Measurements from ENCODE around the gene ANKDD1A. TPM values are rescaled to one million over a fixed set of nuclear protein-coding genes. Genes with fewer than 3 reads are reported as not detected.

ANKDD1A gene
- total RNA-seq, 1 experiment from 2014 or later = 6.1 TPM

DNA sequence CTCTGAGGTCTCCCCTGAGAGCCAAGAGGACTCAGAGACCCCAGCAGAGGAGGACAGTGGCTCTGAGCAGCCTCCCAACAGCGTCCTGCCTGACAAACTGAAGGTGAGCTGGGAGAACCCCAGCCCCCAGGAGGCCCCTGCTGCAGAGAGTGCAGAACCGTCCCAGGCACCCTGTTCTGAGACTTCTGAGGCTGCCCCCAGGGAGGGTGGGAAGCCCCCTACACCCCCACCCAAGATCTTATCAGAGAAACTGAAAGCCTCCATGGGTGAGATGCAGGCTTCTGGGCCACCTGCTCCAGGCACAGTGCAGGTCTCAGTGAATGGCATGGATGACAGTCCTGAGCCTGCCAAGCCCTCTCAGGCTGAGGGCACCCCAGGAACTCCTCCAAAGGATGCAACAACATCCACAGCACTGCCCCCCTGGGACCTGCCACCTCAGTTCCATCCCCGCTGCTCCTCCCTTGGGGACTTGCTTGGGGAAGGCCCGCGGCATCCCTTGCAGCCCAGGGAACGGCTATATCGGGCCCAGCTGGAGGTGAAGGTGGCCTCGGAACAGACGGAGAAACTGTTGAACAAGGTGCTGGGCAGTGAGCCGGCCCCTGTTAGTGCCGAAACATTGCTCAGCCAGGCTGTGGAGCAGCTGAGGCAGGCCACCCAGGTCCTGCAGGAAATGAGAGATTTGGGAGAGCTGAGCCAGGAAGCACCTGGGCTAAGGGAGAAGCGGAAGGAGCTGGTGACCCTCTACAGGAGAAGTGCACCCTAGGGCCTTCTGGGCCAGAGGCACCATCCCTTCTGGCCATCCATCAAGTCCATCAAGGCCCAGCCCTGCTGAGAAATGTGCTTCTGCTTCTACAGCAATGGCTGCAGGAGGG lies 46.3 kb upstream of the ANKDD1A start:
- peaks cover 15% of the 10 kb centered on the region for H3K36me3 Mint-ChIP-seq
- ChIA-PET POLR2A (interaction anchor here (0.7 to 1.3 kb wide), 2 partner anchors 10 to 58 kb away, joined by 3 to 5 read pairs; no protein-coding TSS in a partner anchor), CTCF (interaction anchor here (0.8 to 1.2 kb wide), 4 partner anchors 14 to 133 kb away, joined by 3 read pairs; no protein-coding TSS in a partner anchor)
- no peak overlapping the region for H3K4me3 Mint-ChIP-seq
- ATAC-seq (no peak), DNase-seq (ENCODE audit: low spot score) (no peak)
- H3K9me3 Mint-ChIP-seq = no peaks in the 10 kb centered on the region
- peak overlapping the region; percentile 78 for H3K27ac Mint-ChIP-seq
- no peaks in the 10 kb centered on the region for H3K27me3 Mint-ChIP-seq (ENCODE audit: low read depth)
- peaks cover 43% of the 10 kb centered on the region for H3K4me1 Mint-ChIP-seq
- TF ChIP-seq, protein P1, sequence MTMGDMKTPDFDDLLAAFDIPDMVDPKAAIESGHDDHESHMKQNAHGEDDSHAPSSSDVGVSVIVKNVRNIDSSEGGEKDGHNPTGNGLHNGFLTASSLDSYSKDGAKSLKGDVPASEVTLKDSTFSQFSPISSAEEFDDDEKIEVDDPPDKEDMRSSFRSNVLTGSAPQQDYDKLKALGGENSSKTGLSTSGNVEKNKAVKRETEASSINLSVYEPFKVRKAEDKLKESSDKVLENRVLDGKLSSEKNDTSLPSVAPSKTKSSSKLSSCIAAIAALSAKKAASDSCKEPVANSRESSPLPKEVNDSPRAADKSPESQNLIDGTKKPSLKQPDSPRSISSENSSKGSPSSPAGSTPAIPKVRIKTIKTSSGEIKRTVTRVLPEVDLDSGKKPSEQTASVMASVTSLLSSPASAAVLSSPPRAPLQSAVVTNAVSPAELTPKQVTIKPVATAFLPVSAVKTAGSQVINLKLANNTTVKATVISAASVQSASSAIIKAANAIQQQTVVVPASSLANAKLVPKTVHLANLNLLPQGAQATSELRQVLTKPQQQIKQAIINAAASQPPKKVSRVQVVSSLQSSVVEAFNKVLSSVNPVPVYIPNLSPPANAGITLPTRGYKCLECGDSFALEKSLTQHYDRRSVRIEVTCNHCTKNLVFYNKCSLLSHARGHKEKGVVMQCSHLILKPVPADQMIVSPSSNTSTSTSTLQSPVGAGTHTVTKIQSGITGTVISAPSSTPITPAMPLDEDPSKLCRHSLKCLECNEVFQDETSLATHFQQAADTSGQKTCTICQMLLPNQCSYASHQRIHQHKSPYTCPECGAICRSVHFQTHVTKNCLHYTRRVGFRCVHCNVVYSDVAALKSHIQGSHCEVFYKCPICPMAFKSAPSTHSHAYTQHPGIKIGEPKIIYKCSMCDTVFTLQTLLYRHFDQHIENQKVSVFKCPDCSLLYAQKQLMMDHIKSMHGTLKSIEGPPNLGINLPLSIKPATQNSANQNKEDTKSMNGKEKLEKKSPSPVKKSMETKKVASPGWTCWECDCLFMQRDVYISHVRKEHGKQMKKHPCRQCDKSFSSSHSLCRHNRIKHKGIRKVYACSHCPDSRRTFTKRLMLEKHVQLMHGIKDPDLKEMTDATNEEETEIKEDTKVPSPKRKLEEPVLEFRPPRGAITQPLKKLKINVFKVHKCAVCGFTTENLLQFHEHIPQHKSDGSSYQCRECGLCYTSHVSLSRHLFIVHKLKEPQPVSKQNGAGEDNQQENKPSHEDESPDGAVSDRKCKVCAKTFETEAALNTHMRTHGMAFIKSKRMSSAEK (CRISPR knock-in tag; IDR thresholded peaks at IDR 0.05; ENCODE audit: borderline replicate concordance) = no peak
- TF ChIP-seq ZNF138 (CRISPR knock-in tag; conservative IDR thresholded peaks at IDR 0.05) = no peak
- TF ChIP-seq, protein P2, sequence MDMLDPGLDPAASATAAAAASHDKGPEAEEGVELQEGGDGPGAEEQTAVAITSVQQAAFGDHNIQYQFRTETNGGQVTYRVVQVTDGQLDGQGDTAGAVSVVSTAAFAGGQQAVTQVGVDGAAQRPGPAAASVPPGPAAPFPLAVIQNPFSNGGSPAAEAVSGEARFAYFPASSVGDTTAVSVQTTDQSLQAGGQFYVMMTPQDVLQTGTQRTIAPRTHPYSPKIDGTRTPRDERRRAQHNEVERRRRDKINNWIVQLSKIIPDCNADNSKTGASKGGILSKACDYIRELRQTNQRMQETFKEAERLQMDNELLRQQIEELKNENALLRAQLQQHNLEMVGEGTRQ (CRISPR knock-in tag; IDR thresholded peaks at IDR 0.05) = no peak

DNA sequence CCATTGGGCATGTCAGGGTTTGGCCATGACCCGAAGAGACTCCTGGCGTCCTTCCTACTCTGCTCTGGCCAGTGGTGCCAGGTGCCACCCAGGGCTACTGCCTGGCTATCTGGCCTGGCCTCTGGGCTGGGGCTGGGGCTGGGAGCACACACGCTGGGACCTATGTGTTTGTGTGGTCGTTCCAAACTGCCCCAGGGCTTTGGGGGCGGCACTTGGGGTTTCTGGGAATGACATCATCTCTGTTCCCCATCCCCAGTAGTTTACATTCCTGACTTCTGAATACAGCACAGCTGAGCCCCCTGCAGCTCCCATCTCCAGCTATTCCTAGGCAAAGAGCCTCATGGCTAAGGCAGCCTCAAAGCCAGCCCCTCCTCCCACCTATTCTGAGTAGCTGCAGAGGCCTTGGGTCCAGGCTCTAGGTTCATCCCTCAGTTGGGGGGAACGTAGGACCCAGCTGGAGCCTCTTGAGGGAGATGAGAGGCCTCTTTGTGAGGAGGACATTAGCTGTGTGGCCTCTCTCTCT lies 45.6 kb upstream of the ANKDD1A start:
- Mint-ChIP-seq H3K4me3 (no peak overlapping the region), H3K27ac (peak overlapping the region; percentile 84; the same call in 1 of the 2 replicates), H3K27me3 (ENCODE audit: low read depth) (no peaks in the 10 kb centered on the region), H3K9me3 (no peaks in the 10 kb centered on the region), H3K36me3 (peaks cover 13% of the 10 kb centered on the region), H3K4me1 (peaks cover 40% of the 10 kb centered on the region)
- DNase-seq (ENCODE audit: low spot score) = peak; percentile 72
- ChIA-PET POLR2A (interaction anchor here (0.7 to 1.3 kb wide), 3 partner anchors 9 to 60 kb away, joined by 3 to 5 read pairs (median 3); no protein-coding TSS in a partner anchor), CTCF (interaction anchor here (0.8 to 1.2 kb wide), 4 partner anchors 15 to 134 kb away, joined by 3 read pairs; no protein-coding TSS in a partner anchor)
- ATAC-seq = peak; percentile 78
- no peak for TF ChIP-seq TEAD4 (CRISPR knock-in tag; IDR thresholded peaks at IDR 0.05)
- TF ChIP-seq MYBL2 (CRISPR knock-in tag; IDR thresholded peaks at IDR 0.05) = no peak
- TF ChIP-seq, protein P3, sequence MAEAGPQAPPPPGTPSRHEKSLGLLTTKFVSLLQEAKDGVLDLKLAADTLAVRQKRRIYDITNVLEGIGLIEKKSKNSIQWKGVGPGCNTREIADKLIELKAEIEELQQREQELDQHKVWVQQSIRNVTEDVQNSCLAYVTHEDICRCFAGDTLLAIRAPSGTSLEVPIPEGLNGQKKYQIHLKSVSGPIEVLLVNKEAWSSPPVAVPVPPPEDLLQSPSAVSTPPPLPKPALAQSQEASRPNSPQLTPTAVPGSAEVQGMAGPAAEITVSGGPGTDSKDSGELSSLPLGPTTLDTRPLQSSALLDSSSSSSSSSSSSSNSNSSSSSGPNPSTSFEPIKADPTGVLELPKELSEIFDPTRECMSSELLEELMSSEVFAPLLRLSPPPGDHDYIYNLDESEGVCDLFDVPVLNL (CRISPR knock-in tag; IDR thresholded peaks at IDR 0.05; ENCODE audit: borderline replicate concordance, low read depth) = no peak
- TF ChIP-seq ZBTB21 (CRISPR knock-in tag; IDR thresholded peaks at IDR 0.05; ENCODE audit: borderline replicate concordance) = peak; percentile 88; the same call in 1 of the 2 replicates
- no peak for TF ChIP-seq NR1H2 (CRISPR knock-in tag; IDR thresholded peaks at IDR 0.05)
- TF ChIP-seq, protein P4, sequence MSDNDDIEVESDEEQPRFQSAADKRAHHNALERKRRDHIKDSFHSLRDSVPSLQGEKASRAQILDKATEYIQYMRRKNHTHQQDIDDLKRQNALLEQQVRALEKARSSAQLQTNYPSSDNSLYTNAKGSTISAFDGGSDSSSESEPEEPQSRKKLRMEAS (CRISPR knock-in tag; IDR thresholded peaks at IDR 0.05) = peak; percentile 24; the same call in 1 of the 2 replicates
- TF ChIP-seq ARID4B (CRISPR knock-in tag; IDR thresholded peaks at IDR 0.05; ENCODE audit: borderline replicate concordance) = no peak
- TF ChIP-seq, protein P1 (CRISPR knock-in tag; IDR thresholded peaks at IDR 0.05; ENCODE audit: borderline replicate concordance) = no peak
- TF ChIP-seq FOXP1 (CRISPR knock-in tag; IDR thresholded peaks at IDR 0.05; ENCODE audit: borderline replicate concordance) = no peak
- no peak for TF ChIP-seq JAZF1 (CRISPR knock-in tag; IDR thresholded peaks at IDR 0.05)
- TF ChIP-seq TEAD1 (CRISPR knock-in tag; IDR thresholded peaks at IDR 0.05) = no peak
- no peak for TF ChIP-seq USF1 (CRISPR knock-in tag; IDR thresholded peaks at IDR 0.05)
- TF ChIP-seq ZNF121 (CRISPR knock-in tag; IDR thresholded peaks at IDR 0.05) = no peak

All from WTC11 (cell line).